LNCaP clone FGC (cell line): Measurements from ENCODE around the gene CCDC187.
"Not testable (repeated sequence)": the region's sequence is repeated elsewhere in the genome, so short reads cannot be mapped to it uniquely, and the experiment has no call there.

Experiments
- DNase-seq: peaks from one replicate; pipeline ENCODE4 v3.0.0-alpha.2; 2011; ENCODE audit warnings: low read depth
- H3K4me3 ChIP-seq: 2 replicates; pipeline ENCODE4 v1.5.1; 2011; ENCODE audit warnings: mild to moderate bottlenecking, low read depth, low read length, control low read depth
- CTCF ChIP-seq: IDR thresholded peaks from 2 replicates; pipeline ENCODE4 v1.5.1; 2012; ENCODE audit warnings: mild to moderate bottlenecking; ENCODE audit not compliant: control insufficient read depth, insufficient read depth; ENCODE audit errors: extremely low read depth

Gene CCDC187

GRCh38 chr9:136303825-136304416 lies at the start of gene CCDC187:
Gene CCDC187 (minus strand): TSS chr9:136304094. CDS start chr9:136303830, 264 bp downstream.
- DNase-seq, result no peak
- H3K4me3 ChIP-seq, result no peak within 1 kb of the TSS

GRCh38 chr9:136353088-136353487 lies 49.2 kb upstream of the CCDC187 start:
- H3K4me3 ChIP-seq, result no peak overlapping the region
- no peak for DNase-seq
- no peak for TF ChIP-seq CTCF

More at GRCh38 chr9:136303825-136304416, at the start of gene CCDC187:
- no peak for TF ChIP-seq CTCF

- H3K4me3 ChIP-seq, result no peak overlapping the region
- TF ChIP-seq CTCF, result no peak
- DNase-seq, result no peak
Measured at GRCh38 chr9:136352682-136353081, 48.8 kb upstream of the CCDC187 start.

- DNase-seq, H3K4me3 ChIP-seq: not testable (repeated sequence)
Measured at GRCh38 chr9:136351868-136352267, 48.0 kb upstream of the CCDC187 start.

- H3K4me3 ChIP-seq, result no peak overlapping the region
- no peak for DNase-seq
- TF ChIP-seq CTCF, result no peak
Measured at GRCh38 chr9:136351252-136351800, 47.4 kb upstream of the CCDC187 start.

GRCh38 chr9:136349546-136349945 lies 45.7 kb upstream of the CCDC187 start:
- no peak for DNase-seq
- TF ChIP-seq CTCF, result no peak
- H3K4me3 ChIP-seq, result no peak overlapping the region

- H3K4me3 ChIP-seq, result no peak overlapping the region
- no peak for DNase-seq
- TF ChIP-seq CTCF, result no peak
Measured at GRCh38 chr9:136348691-136349090, 44.8 kb upstream of the CCDC187 start.
